ENCODE data around the gene TP53TG3C.
"Not testable (repeated sequence)": the region's sequence is repeated elsewhere in the genome, so short reads cannot be mapped to it uniquely, and the experiment has no call there.

Gene TP53TG3C, protein sequence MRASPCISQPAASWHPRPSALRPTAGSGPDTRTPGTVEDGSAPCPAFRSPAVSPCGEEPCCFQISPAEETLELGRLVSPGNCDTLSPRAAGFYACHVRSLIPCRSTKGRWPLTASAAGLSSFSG

DNA sequence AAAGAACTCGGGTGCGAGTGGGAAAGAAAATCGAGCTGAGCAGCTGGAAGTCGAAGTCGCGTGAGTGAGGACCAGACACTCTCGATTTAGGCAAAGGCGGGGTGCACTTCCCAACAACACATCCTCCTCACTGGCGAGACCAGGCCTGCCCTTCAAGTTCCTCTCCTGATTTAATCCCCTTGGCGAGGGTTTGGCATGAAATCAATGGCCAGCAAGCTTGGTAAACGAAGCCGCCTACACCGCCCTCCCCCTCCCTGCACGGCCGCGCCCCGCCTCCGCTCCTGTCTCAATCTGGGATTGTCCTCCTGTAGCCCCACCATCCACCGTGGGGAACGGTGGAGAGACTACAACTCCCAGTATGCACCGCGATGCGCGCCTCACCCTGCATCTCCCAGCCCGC, at the start of gene TP53TG3C:
Gene TP53TG3C, plus strand, starts transcription at position 301 of the 400 bp plus-strand sequence. Its CDS starts 68 bp downstream, at position 369.
- DNase-seq = not testable (repeated sequence)

Data from CD4-positive, alpha-beta T cell treated with Interleukin-17A for 4 hours (primary cell).